GM12874 (cell line): Measurements from ENCODE around the gene SDK2.

ENCODE experiments used
- TF ChIP-seq, protein P1 (sequence below): IDR thresholded peaks from 2 replicates; pipeline ENCODE4 v1.5.1; 2011; ENCODE audit warnings: low read depth, mild to moderate bottlenecking, control low read depth, low read length, moderate library complexity; ENCODE audit not compliant: insufficient read depth

SDK2 gene

DNA sequence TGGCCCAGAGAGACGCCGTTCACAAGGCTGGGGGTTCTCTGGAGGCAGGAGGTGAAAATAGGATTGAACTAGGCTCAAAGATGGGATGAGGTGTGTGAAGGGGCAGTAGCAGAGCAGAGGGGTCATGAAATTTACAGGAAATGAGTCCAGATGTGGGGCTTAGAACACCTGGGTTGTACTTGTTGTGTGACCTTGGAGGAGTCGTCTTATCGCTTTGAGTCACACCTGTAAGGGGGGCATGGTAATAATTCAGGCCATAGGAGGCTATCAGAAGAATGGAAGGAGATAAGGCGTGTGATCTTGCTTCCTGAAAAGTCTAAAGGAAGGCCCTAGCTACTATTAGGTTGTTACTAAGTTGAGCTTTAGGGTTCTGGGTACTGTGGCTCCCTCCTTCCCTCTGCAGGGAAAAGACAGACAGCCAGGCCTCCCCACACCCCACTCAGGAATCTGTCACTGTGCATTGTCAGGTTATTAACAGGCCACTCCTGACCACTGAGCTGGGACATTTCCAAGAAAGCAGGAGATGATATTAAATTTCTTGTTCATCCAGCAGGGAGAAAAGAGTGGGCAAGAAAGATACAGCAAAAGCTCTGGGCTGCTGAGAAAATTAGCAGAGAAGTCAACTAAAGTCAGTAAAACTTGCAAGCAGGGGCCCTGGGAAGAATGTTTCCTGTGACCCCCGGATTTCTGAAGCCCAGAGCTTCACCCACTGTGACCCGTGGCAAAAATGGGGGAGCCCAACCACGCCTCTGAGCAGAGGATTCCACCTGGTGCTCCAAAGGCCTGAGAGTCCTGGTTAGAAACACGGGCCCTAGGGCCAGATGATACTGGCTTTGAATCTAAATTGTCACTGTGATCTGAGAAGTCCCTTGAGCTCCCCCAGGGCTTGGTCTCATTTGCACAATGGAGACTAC lies 326.5 kb downstream of the SDK2 start:
- TF ChIP-seq, protein P1, sequence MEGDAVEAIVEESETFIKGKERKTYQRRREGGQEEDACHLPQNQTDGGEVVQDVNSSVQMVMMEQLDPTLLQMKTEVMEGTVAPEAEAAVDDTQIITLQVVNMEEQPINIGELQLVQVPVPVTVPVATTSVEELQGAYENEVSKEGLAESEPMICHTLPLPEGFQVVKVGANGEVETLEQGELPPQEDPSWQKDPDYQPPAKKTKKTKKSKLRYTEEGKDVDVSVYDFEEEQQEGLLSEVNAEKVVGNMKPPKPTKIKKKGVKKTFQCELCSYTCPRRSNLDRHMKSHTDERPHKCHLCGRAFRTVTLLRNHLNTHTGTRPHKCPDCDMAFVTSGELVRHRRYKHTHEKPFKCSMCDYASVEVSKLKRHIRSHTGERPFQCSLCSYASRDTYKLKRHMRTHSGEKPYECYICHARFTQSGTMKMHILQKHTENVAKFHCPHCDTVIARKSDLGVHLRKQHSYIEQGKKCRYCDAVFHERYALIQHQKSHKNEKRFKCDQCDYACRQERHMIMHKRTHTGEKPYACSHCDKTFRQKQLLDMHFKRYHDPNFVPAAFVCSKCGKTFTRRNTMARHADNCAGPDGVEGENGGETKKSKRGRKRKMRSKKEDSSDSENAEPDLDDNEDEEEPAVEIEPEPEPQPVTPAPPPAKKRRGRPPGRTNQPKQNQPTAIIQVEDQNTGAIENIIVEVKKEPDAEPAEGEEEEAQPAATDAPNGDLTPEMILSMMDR = no peak

DNA sequence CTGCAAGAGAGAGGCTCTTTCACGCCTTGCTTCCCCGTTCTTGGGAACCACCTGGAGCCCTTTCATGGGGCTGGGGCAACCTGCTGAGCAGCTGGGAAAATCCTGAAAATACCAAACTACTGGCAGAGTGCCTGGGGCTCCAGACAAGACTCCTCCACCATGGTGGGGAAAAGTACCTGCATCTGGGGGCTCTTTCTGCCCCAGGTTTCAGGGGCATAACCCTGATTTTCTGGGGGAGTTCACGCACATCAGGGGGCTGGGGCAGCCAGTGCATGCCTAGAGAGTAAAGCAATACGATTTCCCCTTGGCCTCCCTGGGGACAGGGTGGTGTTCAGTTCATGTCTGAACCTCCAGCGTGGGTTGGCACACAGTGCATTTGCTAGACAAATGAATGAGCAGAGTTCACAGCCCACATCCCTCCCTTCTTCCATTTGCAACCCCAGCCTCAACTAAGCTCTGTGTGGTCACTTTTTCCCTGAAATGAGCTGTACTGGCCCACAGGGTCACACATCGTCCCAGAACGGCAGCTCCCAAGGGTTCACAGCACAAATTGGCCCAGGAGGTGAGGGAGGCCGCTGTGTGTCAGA lies 327.2 kb downstream of the SDK2 start:
- TF ChIP-seq, protein P1 = no peak

DNA sequence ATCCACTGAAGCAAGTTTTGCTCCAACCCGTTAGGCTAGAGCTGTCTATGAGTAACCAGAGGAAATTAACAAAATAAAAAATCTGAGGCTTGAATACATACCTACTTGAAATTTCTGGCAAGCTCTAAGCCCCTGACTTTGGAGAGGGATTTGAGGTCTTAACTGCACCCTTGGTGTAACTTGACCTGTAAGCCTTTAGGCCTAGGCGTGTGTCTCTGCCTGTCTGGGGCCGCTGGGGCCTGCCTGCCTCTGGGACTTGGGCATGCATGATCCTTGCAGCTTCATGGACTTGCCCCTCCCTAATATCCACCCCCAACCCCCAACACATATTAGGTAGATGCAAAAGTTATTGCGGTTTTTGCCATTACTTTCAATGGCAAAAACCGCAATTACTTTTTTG lies 328.8 kb downstream of the SDK2 start:
- TF ChIP-seq, protein P1 = no peak

DNA sequence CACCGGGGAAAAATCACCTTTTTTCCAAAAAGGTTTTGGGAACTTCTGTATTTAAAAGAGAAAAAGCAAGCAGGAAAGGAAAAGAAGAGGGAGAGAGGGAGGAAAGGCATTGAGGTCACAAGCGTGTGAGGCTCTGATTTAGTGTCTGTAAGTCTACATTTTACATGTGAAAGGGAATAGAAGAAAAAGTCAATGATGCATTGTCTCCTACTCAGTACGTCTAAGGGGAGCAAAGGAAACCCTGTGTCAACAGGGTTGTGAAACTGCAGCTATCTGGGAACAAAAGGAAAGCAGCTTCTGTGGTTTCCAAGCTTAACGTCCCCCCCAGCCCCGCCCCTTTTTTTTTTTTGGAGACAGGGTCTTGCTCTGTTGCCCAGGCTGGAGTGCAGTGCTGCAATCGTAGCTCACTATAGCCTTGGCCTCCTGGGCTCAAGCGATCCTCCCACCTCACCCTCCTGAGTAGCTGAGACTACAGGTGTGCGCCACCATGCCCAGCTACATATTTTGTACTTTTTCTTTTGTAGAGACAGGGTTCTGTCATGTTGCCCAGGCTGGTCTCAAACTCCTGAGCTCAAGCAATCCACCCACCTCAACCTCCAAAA lies 330.6 kb downstream of the SDK2 start:
- TF ChIP-seq, protein P1 = no peak

DNA sequence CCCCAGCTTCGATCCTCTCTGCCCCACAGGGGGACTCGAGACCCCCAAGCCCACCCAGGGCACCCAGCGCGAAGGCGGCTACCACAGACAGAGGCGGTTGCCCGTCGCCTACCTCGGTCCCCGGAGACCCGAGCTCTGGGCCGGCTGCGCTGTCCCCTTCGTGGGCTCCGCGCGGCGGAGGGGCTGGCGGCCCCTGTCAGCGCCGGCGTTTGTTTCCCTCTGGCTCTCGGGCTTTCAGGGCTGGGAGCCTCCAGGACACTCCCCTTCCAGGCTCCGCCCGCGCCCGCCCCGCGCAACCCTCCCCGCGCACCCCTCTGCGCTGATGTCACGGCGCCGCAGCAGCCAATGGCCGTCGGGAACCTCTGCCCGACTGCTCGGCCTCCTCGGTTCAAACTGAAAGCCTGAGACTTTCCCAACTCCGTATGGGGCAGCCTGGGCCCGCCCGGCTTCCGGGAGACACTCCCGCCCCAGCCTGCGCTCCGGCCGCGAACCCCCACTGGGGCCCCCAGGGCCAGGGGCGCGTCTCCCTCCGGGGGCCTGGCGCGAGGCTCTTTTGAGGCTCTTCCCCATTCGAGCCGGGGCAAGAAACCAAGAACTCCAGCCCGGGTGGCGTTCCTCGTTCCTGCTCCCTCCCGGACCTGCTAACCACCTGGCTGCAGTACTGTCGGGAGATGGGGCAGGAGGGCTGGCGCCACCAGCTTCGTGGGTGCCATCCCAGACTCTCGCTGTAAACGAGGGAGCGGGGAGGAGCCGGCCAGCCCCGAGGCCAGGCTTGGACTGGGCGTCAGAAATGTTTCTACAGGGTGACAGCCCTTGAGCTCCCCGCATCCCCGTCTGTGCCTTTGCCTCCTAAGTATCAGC lies 332.2 kb downstream of the SDK2 start, which contains the start of gene CDC42EP4:
CDC42EP4 (minus strand) TSS at position 221 of the 861 bp plus-strand sequence. CDS start 25,501 bp downstream, outside the sequence.
- TF ChIP-seq, protein P1 = no peak

DNA sequence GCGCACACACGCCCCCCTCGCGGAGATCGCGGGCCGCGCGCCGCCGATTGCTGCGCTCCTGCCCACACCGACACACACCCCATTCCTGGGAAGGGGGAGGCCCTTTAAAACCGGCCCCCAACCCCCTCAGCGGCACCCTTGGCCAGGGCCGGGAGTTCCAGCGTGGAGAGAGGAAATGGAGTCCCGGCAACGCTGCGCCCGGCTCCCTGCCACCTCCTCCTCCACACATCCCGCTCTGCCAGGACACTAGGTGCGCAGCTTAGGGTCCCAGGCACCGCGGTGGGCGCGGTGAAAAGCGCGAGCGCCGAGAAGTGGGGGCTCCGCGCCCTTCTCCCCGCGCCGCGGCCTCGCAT lies 332.8 kb downstream of the SDK2 start:
- TF ChIP-seq, protein P1 = no peak
